Measurements from ENCODE around the gene CYFIP2. TPM values are rescaled to one million over a fixed set of nuclear protein-coding genes. Genes with fewer than 3 reads are reported as not detected.

CYFIP2 gene
- total and polyA plus RNA-seq, 2 of the 8 experiments (the other 6 are each of a cell fraction or from before 2014, with no cell fraction given), result 45.1 to 80.6 TPM

- H3K18ac ChIP-seq (ENCODE audit: extremely low read depth, low read length), result no peak overlapping the region
- ChIA-PET POLR2A (ENCODE audit: partially characterized antibody) (no interaction called here), CTCF (ENCODE audit: partially characterized antibody) (interaction anchor here (0.8 to 13.9 kb wide), 6 partner anchors 27 to 47 kb away, joined by 3 to 157 read pairs (median 10); no protein-coding TSS in a partner anchor)
- H3K4me3 ChIP-seq (ENCODE audit: extremely low read depth in 1 of 4, insufficient read depth in 2 of 4, low read depth in 3 of 4, low read length in 4 of 4), result no peak overlapping the region
- no peak overlapping the region for H3K9ac ChIP-seq (replicated peaks in 1 of 4; ENCODE audit: extremely low read depth in 1 of 4, low read depth in 3 of 4, low read length in 3 of 4)
- no peak overlapping the region for H4K5ac ChIP-seq (ENCODE audit: insufficient read length, low read depth, low read length)
- no peak for DNase-seq (ENCODE audit: low read depth in 1 of 2, low spot score in 2 of 2)
- H2BK120ac ChIP-seq (replicated peaks; ENCODE audit: low read depth, low read length), result no peak overlapping the region
- FAIRE-seq, result no peak
- no peak overlapping the region for H3K23ac ChIP-seq (ENCODE audit: insufficient read length)
- H3K9me3 ChIP-seq (ENCODE audit: insufficient read depth in 2 of 2, low read depth in 1 of 2, low read length in 1 of 2), result no peaks in the 10 kb centered on the region
- no peak overlapping the region for H2BK20ac ChIP-seq (ENCODE audit: low read length)
- H3K79me2 ChIP-seq (ENCODE audit: control insufficient read depth in 1 of 2, insufficient read depth in 2 of 2, low read length in 2 of 2), result no peaks in the 10 kb centered on the region
- H2BK12ac ChIP-seq (ENCODE audit: low read depth, low read length), result no peak overlapping the region
- no peak overlapping the region for H3K4ac ChIP-seq (replicated peaks; ENCODE audit: insufficient read length, low read depth, low read length)
- no peak overlapping the region for H3K56ac ChIP-seq (replicated peaks; ENCODE audit: insufficient read length, low read depth, low read length)
- H3K27me3 ChIP-seq (replicated peaks in 1 of 4; ENCODE audit: control insufficient read depth in 3 of 4, extremely low read depth in 1 of 4, insufficient read depth in 3 of 4, low read length in 3 of 4), result no peaks in the 10 kb centered on the region
- no peak overlapping the region for H2AK5ac ChIP-seq (ENCODE audit: low read depth, low read length)
- H3K4me1 ChIP-seq (replicated peaks in 1 of 4; ENCODE audit: control insufficient read depth in 3 of 4, insufficient read depth in 4 of 4, low read length in 3 of 4), result no peaks in the 10 kb centered on the region
- H4K8ac ChIP-seq (ENCODE audit: extremely low read depth, insufficient read depth, low read length), result no peak overlapping the region
- peaks cover 0 to 5% (median 2%) of the 10 kb centered on the region in 4 experiments; a peak in 3 of 8 replicates for H3K36me3 ChIP-seq (ENCODE audit: control insufficient read depth in 2 of 4, insufficient read depth in 4 of 4, low read length in 3 of 4)
- H3K27ac ChIP-seq (ENCODE audit: low read depth, low read length), result no peak overlapping the region
- no peak overlapping the region for H2BK5ac ChIP-seq (ENCODE audit: low read depth, low read length)
- no peak overlapping the region for H2AFZ ChIP-seq (ENCODE audit: low read length)
- H3K14ac ChIP-seq (ENCODE audit: insufficient read length), result no peak overlapping the region
- no peak overlapping the region for H2BK15ac ChIP-seq (ENCODE audit: low read length)
- TF ChIP-seq PHF8 (conservative IDR thresholded peaks at IDR 0.05; ENCODE audit: low read depth, low read length), result no peak
- no peak for TF ChIP-seq NRF1 (IDR thresholded peaks at IDR 0.05; ENCODE audit: low read depth, low read length)
- no peak for TF ChIP-seq GTF2F1 (IDR thresholded peaks at IDR 0.05; ENCODE audit: borderline replicate concordance, low read depth, low read length)
- H4K91ac ChIP-seq (replicated peaks; ENCODE audit: insufficient read length, low read length), result no peak overlapping the region
- H3K23me2 ChIP-seq (ENCODE audit: low read depth, low read length), result no peaks in the 10 kb centered on the region
- no peaks in the 10 kb centered on the region for H3K79me1 ChIP-seq (ENCODE audit: low read depth, low read length)
- no peak overlapping the region for H3K4me2 ChIP-seq (ENCODE audit: insufficient read depth in 1 of 2, low read depth in 2 of 2, low read length in 2 of 2)
- H4K20me1 ChIP-seq (replicated peaks in 1 of 2; ENCODE audit: control insufficient read depth in 1 of 2, insufficient read depth in 2 of 2, low read length in 2 of 2), result no peaks in the 10 kb centered on the region
- WGBS, 2 experiments (ENCODE audit: extremely low coverage in 1 of 2, insufficient coverage in 1 of 2, insufficient read length in 1 of 2, insufficient replicate concordance in 2 of 2, low coverage in 1 of 2, low lambda C conversion rate in 2 of 2, missing lambda C conversion rate in 1 of 2), result 97% methylated on average over 9 of the region's 10 CpGs; no CpG with 5 or more reads in 1 of the 2 experiments
These were observed 34.6 kb downstream of the CYFIP2 start for GRCh38 chr5:157300564-157300963.

Data from H1 (cell line).